IMR-90 (cell line): Measurements from ENCODE around the gene ADGRV1. TPM values are rescaled to one million over a fixed set of nuclear protein-coding genes. Genes with fewer than 3 reads are reported as not detected.

ENCODE experiments used
- ATAC-seq: fragments of 200-7000 bp; cut with Tn5 transposase; 2 replicates; pipeline ENCODE4 v1.9.1; 2020; ENCODE audit warnings: low read depth, mild to moderate bottlenecking, moderate library complexity
- BruUV-seq: library from RNA; stranded (reverse); fragments of 400-500 nt; replicated peaks from 2 replicates; lab custom pipeline; 2021; lab: Mats Ljungman, UMichigan
- CTCF ChIA-PET: fragments of 300-600 bp; formaldehyde crosslinking; extraction: SDS; loops from one replicate; lab custom pipeline; 2021; ENCODE audit warnings: antibody characterized with exemption; lab: Yijun Ruan, JAX
- POLR2A ChIA-PET: fragments of 300-600 bp; sonication (Branson Sonifier 250); formaldehyde crosslinking; loops from one replicate; lab custom pipeline; 2022; ENCODE audit warnings: antibody characterized with exemption; ENCODE audit not compliant: unreplicated experiment; lab: Charles Lee
- DNase-seq: peaks from one replicate; pipeline ENCODE4 v3.0.0; 2013
- H2AFZ ChIP-seq: replicated peaks from 2 replicates; pipeline ENCODE3; 2013; ENCODE audit warnings: low read length, mild to moderate bottlenecking; ENCODE audit not compliant: poor library complexity
- H2AK5ac ChIP-seq: 2 replicates; pipeline ENCODE4 v1.6.1; 2013; ENCODE audit warnings: low read depth, low read length, inconsistent platforms
- H2AK9ac ChIP-seq: replicated peaks from 2 replicates; pipeline ENCODE3; 2013; ENCODE audit warnings: mild to moderate bottlenecking, low read depth, low read length, moderate library complexity; ENCODE audit not compliant: poor library complexity
- H2BK120ac ChIP-seq: 2 replicates; pipeline ENCODE4 v1.6.1; 2013; ENCODE audit warnings: low read depth, low read length, inconsistent platforms
- H2BK15ac ChIP-seq: 3 replicates; pipeline ENCODE4 v1.6.1; 2013; ENCODE audit warnings: low read depth, low read length, inconsistent platforms
- H2BK20ac ChIP-seq: 2 replicates; pipeline ENCODE4 v1.6.1; 2013; ENCODE audit warnings: low read depth, mild to moderate bottlenecking, inconsistent platforms, low read length, moderate library complexity
- H2BK5ac ChIP-seq: 2 replicates; pipeline ENCODE4 v1.6.1; 2013; ENCODE audit warnings: mild to moderate bottlenecking, low read depth, low read length, inconsistent platforms; ENCODE audit not compliant: poor library complexity, severe bottlenecking
- H3K14ac ChIP-seq: replicated peaks from 2 replicates; pipeline ENCODE4 v1.6.1; 2013; ENCODE audit warnings: low read depth, low read length, inconsistent platforms
- H3K18ac ChIP-seq: 2 replicates; pipeline ENCODE4 v1.6.1; 2013; ENCODE audit warnings: low read depth, low read length, control low read depth
- H3K23ac ChIP-seq: 2 replicates; pipeline ENCODE4 v1.6.1; 2013; ENCODE audit warnings: low read depth, low read length, inconsistent platforms
- H3K27ac ChIP-seq: 2 replicates; pipeline ENCODE4 v1.5.1; 2013; ENCODE audit warnings: mild to moderate bottlenecking, control low read depth, low read length; ENCODE audit not compliant: insufficient read depth
- H3K27me3 ChIP-seq: 2 replicates; pipeline ENCODE4 v1.6.1; 2013; ENCODE audit warnings: low read length; ENCODE audit not compliant: control insufficient read depth, insufficient read depth
- H3K36me3 ChIP-seq: 2 replicates; pipeline ENCODE4 v1.6.1; 2013; ENCODE audit warnings: low read length, mixed read lengths; ENCODE audit not compliant: control insufficient read depth, insufficient read depth
- H3K4ac ChIP-seq: 2 replicates; pipeline ENCODE4 v1.6.1; 2013; ENCODE audit warnings: low read depth, low read length, inconsistent platforms
- H3K4me1 ChIP-seq: 2 replicates; pipeline ENCODE4 v1.6.1; 2013; ENCODE audit warnings: low read length, mixed read lengths; ENCODE audit not compliant: control insufficient read depth, insufficient read depth
- H3K4me2 ChIP-seq: 2 replicates; pipeline ENCODE4 v1.6.1; 2013; ENCODE audit warnings: low read depth, mild to moderate bottlenecking, control low read depth, low read length, moderate library complexity
- H3K4me3 ChIP-seq: 2 replicates; pipeline ENCODE4 v1.5.1; 2013; ENCODE audit warnings: low read depth, mild to moderate bottlenecking, control low read depth, low read length, moderate library complexity; ENCODE audit not compliant: insufficient read depth
- H3K56ac ChIP-seq: 2 replicates; pipeline ENCODE4 v1.6.1; 2013; ENCODE audit warnings: low read length, inconsistent platforms; ENCODE audit not compliant: insufficient read depth; ENCODE audit errors: extremely low read depth
- H3K79me1 ChIP-seq, 2 experiments: 2 replicates each; pipeline ENCODE4 v1.6.1; 2013; ENCODE audit warnings: low read length in 2 of 2, inconsistent platforms in 1 of 2, low read depth in 1 of 2
- H3K9ac ChIP-seq: 2 replicates; pipeline ENCODE4 v1.6.1; 2013; ENCODE audit warnings: low read depth, low read length, control low read depth
- H3K9me1 ChIP-seq: 2 replicates; pipeline ENCODE4 v1.6.1; 2013; ENCODE audit warnings: low read length, inconsistent platforms; ENCODE audit not compliant: insufficient read depth
- H3K9me3 ChIP-seq: 2 replicates; pipeline ENCODE4 v1.6.1; 2013; ENCODE audit warnings: low read length; ENCODE audit not compliant: control insufficient read depth, insufficient read depth
- H4K20me1 ChIP-seq: 2 replicates; pipeline ENCODE4 v1.6.1; 2013; ENCODE audit warnings: low read length, inconsistent platforms; ENCODE audit not compliant: insufficient read depth
- H4K5ac ChIP-seq: 2 replicates; pipeline ENCODE4 v1.6.1; 2013; ENCODE audit warnings: mild to moderate bottlenecking, low read depth, low read length, control low read depth
- H4K8ac ChIP-seq, 2 experiments: 2 replicates each; pipeline ENCODE4 v1.6.1; 2013; ENCODE audit warnings: low read depth in 2 of 2, low read length in 2 of 2, control low read depth in 1 of 2, inconsistent platforms in 1 of 2
- H4K91ac ChIP-seq: 2 replicates; pipeline ENCODE4 v1.6.1; 2013; ENCODE audit warnings: low read depth, low read length, inconsistent platforms; ENCODE audit not compliant: insufficient read depth
- BHLHE40 ChIP-seq: fragments of 150-350 bp; IDR thresholded peaks from 2 replicates; pipeline ENCODE4 v1.6.1; 2016; ENCODE audit warnings: mild to moderate bottlenecking, low read depth, low read length
- CEBPB ChIP-seq: IDR thresholded peaks from 2 replicates; pipeline ENCODE4 v1.6.1; 2012; ENCODE audit warnings: low read depth, low read length, improper control_type of control experiment
- CHD1 ChIP-seq: IDR thresholded peaks from 2 replicates; pipeline ENCODE4 v1.6.1; 2012; ENCODE audit warnings: low read depth, low read length, improper control_type of control experiment
- CTCF ChIP-seq: conservative IDR thresholded peaks from 2 replicates; pipeline ENCODE4 v1.5.1; 2012; ENCODE audit warnings: mild to moderate bottlenecking, low read depth, low read length, improper control_type of control experiment
- ELK1 ChIP-seq: fragments of 150-350 bp; IDR thresholded peaks from 2 replicates; pipeline ENCODE4 v1.6.1; 2016; ENCODE audit warnings: low read depth, mild to moderate bottlenecking, low read length, moderate library complexity, borderline replicate concordance
- FOS ChIP-seq: fragments of 150-350 bp; IDR thresholded peaks from 2 replicates; pipeline ENCODE4 v1.6.1; 2016; ENCODE audit warnings: low read depth, low read length
- MAFK ChIP-seq: IDR thresholded peaks from 2 replicates; pipeline ENCODE4 v1.6.1; 2012; ENCODE audit warnings: low read depth, low read length, improper control_type of control experiment
- MAZ ChIP-seq: IDR thresholded peaks from 2 replicates; pipeline ENCODE4 v1.6.1; 2012; ENCODE audit warnings: low read depth, mild to moderate bottlenecking, low read length, improper control_type of control experiment, moderate library complexity, borderline replicate concordance
- MXI1 ChIP-seq: IDR thresholded peaks from 2 replicates; pipeline ENCODE4 v1.6.1; 2012; ENCODE audit warnings: low read depth, mild to moderate bottlenecking, low read length, moderate library complexity, borderline replicate concordance
- NFE2L2 ChIP-seq: fragments of 150-350 bp; IDR thresholded peaks from 2 replicates; pipeline ENCODE4 v1.6.1; 2016; ENCODE audit warnings: low read depth, mild to moderate bottlenecking, low read length
- POLR2A ChIP-seq: IDR thresholded peaks from 2 replicates; pipeline ENCODE4 v1.6.1; 2012; ENCODE audit warnings: mild to moderate bottlenecking, low read depth, low read length
- RAD21 ChIP-seq: IDR thresholded peaks from 2 replicates; pipeline ENCODE4 v1.6.1; 2012; ENCODE audit warnings: low read length, improper control_type of control experiment
- RCOR1 ChIP-seq: IDR thresholded peaks from 2 replicates; pipeline ENCODE4 v1.6.1; 2012; ENCODE audit warnings: mild to moderate bottlenecking, low read length, improper control_type of control experiment; ENCODE audit not compliant: insufficient replicate concordance
- RFX5 ChIP-seq: IDR thresholded peaks from 2 replicates; pipeline ENCODE4 v1.8.0; 2012; ENCODE audit warnings: low read depth, mild to moderate bottlenecking, low read length, moderate library complexity
- SMC3 ChIP-seq: fragments of 150-350 bp; IDR thresholded peaks from 2 replicates; pipeline ENCODE4 v1.6.1; 2016; ENCODE audit warnings: low read depth, mild to moderate bottlenecking, antibody characterized with exemption, low read length, moderate library complexity
- USF2 ChIP-seq: fragments of 150-350 bp; IDR thresholded peaks from 2 replicates; pipeline ENCODE4 v1.6.1; 2017; ENCODE audit warnings: mild to moderate bottlenecking, antibody characterized with exemption, low read length, low read depth
- WGBS, 2 experiments: methylation state at CpG; one replicate each; pipeline versions ENCODE4 v1.1.5 to v1.1.7; 2013; ENCODE audit warnings: missing lambda C conversion rate in 2 of 2; ENCODE audit not compliant: insufficient read length in 1 of 2; ENCODE audit errors: extremely low coverage in 2 of 2; 5-methylcytosine and 5-hydroxymethylcytosine counted together
- dilution Hi-C: fragments of 300-500 bp; cut with HindIII; formaldehyde crosslinking; loops from one replicate; pipeline ENCODE4 v1.14.3; 2018; ENCODE audit warnings: low sequenced_read_pairs; ENCODE audit not compliant: unreplicated experiment
- in situ Hi-C: fragments of 300-500 bp; cut with MboI; formaldehyde crosslinking; loops from 3 replicates; pipeline ENCODE4 v1.14.3; 2019; ENCODE audit warnings: low sequenced_read_pairs, inconsistent platforms, mixed read lengths
- intact Hi-C: fragments of 100-400 bp; cut with micrococcal nuclease; formaldehyde crosslinking; loops from 2 replicates; pipeline ENCODE4 v1.10.0; 2022
- polyA plus RNA-seq, 3 experiments: library from polyadenylated mRNA; depleted of rRNA; stranded (reverse); fragments of >200 nt; gene quantifications; 2 replicates each; pipeline ENCODE4 v1.2.3, GENCODE V29; 2012; ENCODE audit warnings: low replicate concordance in 1 of 3
- total RNA-seq: library from RNA; depleted of rRNA; stranded (reverse); fragments of >200 nt; gene quantifications from 2 replicates; pipeline ENCODE4 v1.2.3, GENCODE V29; 2012

Gene ADGRV1
- total and polyA plus RNA-seq, 2 of the 4 experiments (the other 2 are of a cell fraction) = under 0.01 TPM; not detected in 1

- Histone ChIP-seq H3K4me3 (no peak overlapping the region), H3K4ac (no peak overlapping the region), H2AFZ (no peak overlapping the region), H3K9me3 (no peaks in the 10 kb centered on the region), H3K9ac (no peak overlapping the region), H3K14ac (no peak overlapping the region), H2AK5ac (no peak overlapping the region), H3K18ac (no peak overlapping the region), H2BK15ac (no peak overlapping the region), H2AK9ac (no peak overlapping the region), H3K9me1 (no peaks in the 10 kb centered on the region), H2BK120ac (no peak overlapping the region), H3K4me1 (no peaks in the 10 kb centered on the region), H4K91ac (no peak overlapping the region), H3K23ac (no peak overlapping the region), H4K5ac (no peak overlapping the region), H3K4me2 (no peak overlapping the region), H3K27ac (no peak overlapping the region), H3K27me3 (peaks cover 26% of the 10 kb centered on the region), H4K8ac (no peak overlapping the region), H3K56ac (no peak overlapping the region), H3K79me1 (no peaks in the 10 kb centered on the region), H3K36me3 (no peaks in the 10 kb centered on the region), H2BK5ac (no peak overlapping the region), H2BK20ac (no peak overlapping the region), H4K20me1 (no peaks in the 10 kb centered on the region)
- ChIA-PET POLR2A (no interaction called here), CTCF (no interaction called here)
- no peak for ATAC-seq
- no TSS peak for BruUV-seq
- no peak for DNase-seq
- dilution Hi-C loops = no loop called here
- no peak for TF ChIP-seq RFX5
- no peak for TF ChIP-seq CEBPB
- TF ChIP-seq FOS = no peak
- TF ChIP-seq POLR2A = no peak
- no peak for TF ChIP-seq USF2
- TF ChIP-seq MXI1 = no peak
- no peak for TF ChIP-seq SMC3
- no peak for TF ChIP-seq ELK1
- no peak for TF ChIP-seq RCOR1
- no peak for TF ChIP-seq CTCF
- no peak for TF ChIP-seq NFE2L2
- TF ChIP-seq BHLHE40 = no peak
- TF ChIP-seq RAD21 = no peak
- no peak for TF ChIP-seq MAFK
- TF ChIP-seq MAZ = no peak
- TF ChIP-seq CHD1 = no peak
- no CpG with 5 or more reads among the region's 4 CpGs for WGBS, 2 experiments
- in situ Hi-C loops = no loop called here
- intact Hi-C loops = no loop called here
Observed at GRCh38 chr5:90554358-90555006, 4.1 kb upstream of the ADGRV1 start.
